ENCODE results near the gene CFI. TPM values are rescaled to one million over a fixed set of nuclear protein-coding genes. Genes with fewer than 3 reads are reported as not detected.

Gene CFI
- total and polyA plus RNA-seq, 9 of the 15 experiments (the other 6 are each of a cell fraction or from before 2014, with no cell fraction given), result 0.30 to 8.4 (median 0.95) TPM

- TF ChIP-seq ZNF311 (CRISPR knock-in tag; IDR thresholded peaks at IDR 0.05) (no peak), NKRF (IDR thresholded peaks at IDR 0.05; ENCODE audit: borderline replicate concordance) (peak; percentile 54; the same call in 1 of the 2 replicates), MLLT1 (IDR thresholded peaks at IDR 0.05) (peak; percentile 52 to 53; a peak in 2 of 4 replicates), GABPB2 (CRISPR knock-in tag; conservative IDR thresholded peaks at IDR 0.05) (no peak), ZNF197 (CRISPR knock-in tag; IDR thresholded peaks at IDR 0.05; ENCODE audit: low read depth) (no peak), MYNN (IDR thresholded peaks at IDR 0.05) (no peak; the same call in 1 of the 2 replicates), MYNN (CRISPR knock-in tag; IDR thresholded peaks at IDR 0.05) (no peak), SAFB2 (IDR thresholded peaks at IDR 0.05; ENCODE audit: borderline replicate concordance, low read depth, low read length, severe bottlenecking) (no peak), PHF8 (IDR thresholded peaks at IDR 0.05; ENCODE audit: borderline replicate concordance, low read length) (peak; percentile 70; the same call in 1 of the 2 replicates), HNRNPL (IDR thresholded peaks at IDR 0.05; ENCODE audit: low read depth, low read length) (peak; percentile 67; the same call in 1 of the 2 replicates), CBFA2T2 (conservative IDR thresholded peaks at IDR 0.05) (no peak), HCFC1 (IDR thresholded peaks at IDR 0.05; ENCODE audit: low read depth, low read length) (peak; percentile 23; the same call in 1 of the 2 replicates), ZNF766 (CRISPR knock-in tag; conservative IDR thresholded peaks at IDR 0.05) (peak; percentile 66; the same call in 1 of the 2 replicates), CHAMP1 (IDR thresholded peaks at IDR 0.05) (no peak), MEIS2 (IDR thresholded peaks at IDR 0.05; ENCODE audit: partially characterized antibody) (no peak), RBM22 (IDR thresholded peaks at IDR 0.05; ENCODE audit: low read depth, low read length, poor library complexity, severe bottlenecking) (peak; percentile 96), KAT8 (IDR thresholded peaks at IDR 0.05; ENCODE audit: low read depth) (no peak)
- TF ChIP-seq, protein P1, sequence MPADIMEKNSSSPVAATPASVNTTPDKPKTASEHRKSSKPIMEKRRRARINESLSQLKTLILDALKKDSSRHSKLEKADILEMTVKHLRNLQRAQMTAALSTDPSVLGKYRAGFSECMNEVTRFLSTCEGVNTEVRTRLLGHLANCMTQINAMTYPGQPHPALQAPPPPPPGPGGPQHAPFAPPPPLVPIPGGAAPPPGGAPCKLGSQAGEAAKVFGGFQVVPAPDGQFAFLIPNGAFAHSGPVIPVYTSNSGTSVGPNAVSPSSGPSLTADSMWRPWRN (IDR thresholded peaks at IDR 0.05; ENCODE audit: low read depth), result no peak
- TF ChIP-seq, protein P2, sequence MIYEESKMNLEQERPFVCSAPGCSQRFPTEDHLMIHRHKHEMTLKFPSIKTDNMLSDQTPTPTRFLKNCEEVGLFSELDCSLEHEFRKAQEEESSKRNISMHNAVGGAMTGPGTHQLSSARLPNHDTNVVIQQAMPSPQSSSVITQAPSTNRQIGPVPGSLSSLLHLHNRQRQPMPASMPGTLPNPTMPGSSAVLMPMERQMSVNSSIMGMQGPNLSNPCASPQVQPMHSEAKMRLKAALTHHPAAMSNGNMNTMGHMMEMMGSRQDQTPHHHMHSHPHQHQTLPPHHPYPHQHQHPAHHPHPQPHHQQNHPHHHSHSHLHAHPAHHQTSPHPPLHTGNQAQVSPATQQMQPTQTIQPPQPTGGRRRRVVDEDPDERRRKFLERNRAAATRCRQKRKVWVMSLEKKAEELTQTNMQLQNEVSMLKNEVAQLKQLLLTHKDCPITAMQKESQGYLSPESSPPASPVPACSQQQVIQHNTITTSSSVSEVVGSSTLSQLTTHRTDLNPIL (CRISPR knock-in tag; IDR thresholded peaks at IDR 0.05), result no peak
These were observed 98.7 kb downstream of the CFI start, which contains the start of gene CASP6 (continued) for GRCh38 chr4:109702950-109703663.

Data from K562 (cell line).